ENCODE measurements around the gene C1QL2.

The C1QL2 gene

DNA sequence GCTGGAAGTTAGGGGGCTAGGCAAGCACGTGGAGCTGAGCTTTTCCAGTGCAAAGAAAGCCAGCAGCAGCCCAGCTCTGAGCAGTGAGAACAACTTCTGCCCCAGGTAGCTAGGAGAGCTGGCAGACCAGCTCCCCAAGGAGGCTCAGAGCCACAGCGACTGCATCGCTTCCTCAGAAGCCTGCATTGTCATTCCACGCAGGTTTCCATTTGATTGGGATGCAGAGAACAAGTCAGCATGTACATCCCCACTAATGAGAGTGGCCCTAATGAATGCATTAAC, 45.1 kb downstream of the C1QL2 start:
- H3K36me3 Mint-ChIP-seq (ENCODE audit: low read depth) = no peaks in the 10 kb centered on the region
- H3K27me3 Mint-ChIP-seq (ENCODE audit: low read depth, poor library complexity) = peaks cover 61% of the 10 kb centered on the region
- no peak overlapping the region for H3K27ac Mint-ChIP-seq
- no peak for DNase-seq
- TF ChIP-seq, protein P1, sequence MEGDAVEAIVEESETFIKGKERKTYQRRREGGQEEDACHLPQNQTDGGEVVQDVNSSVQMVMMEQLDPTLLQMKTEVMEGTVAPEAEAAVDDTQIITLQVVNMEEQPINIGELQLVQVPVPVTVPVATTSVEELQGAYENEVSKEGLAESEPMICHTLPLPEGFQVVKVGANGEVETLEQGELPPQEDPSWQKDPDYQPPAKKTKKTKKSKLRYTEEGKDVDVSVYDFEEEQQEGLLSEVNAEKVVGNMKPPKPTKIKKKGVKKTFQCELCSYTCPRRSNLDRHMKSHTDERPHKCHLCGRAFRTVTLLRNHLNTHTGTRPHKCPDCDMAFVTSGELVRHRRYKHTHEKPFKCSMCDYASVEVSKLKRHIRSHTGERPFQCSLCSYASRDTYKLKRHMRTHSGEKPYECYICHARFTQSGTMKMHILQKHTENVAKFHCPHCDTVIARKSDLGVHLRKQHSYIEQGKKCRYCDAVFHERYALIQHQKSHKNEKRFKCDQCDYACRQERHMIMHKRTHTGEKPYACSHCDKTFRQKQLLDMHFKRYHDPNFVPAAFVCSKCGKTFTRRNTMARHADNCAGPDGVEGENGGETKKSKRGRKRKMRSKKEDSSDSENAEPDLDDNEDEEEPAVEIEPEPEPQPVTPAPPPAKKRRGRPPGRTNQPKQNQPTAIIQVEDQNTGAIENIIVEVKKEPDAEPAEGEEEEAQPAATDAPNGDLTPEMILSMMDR (IDR thresholded peaks at IDR 0.05) = no peak
- peaks cover 9% of the 10 kb centered on the region for H3K9me3 Mint-ChIP-seq
- H3K4me3 Mint-ChIP-seq = no peak overlapping the region
- no peaks in the 10 kb centered on the region for H3K4me1 Mint-ChIP-seq

- H3K4me1 Mint-ChIP-seq = no peaks in the 10 kb centered on the region
- no peak overlapping the region for H3K27ac Mint-ChIP-seq
- peaks cover 58% of the 10 kb centered on the region for H3K27me3 Mint-ChIP-seq (ENCODE audit: low read depth, poor library complexity)
- TF ChIP-seq, protein P1 (IDR thresholded peaks at IDR 0.05) = no peak
- H3K9me3 Mint-ChIP-seq = peaks cover 9% of the 10 kb centered on the region
- no peak for DNase-seq
- H3K36me3 Mint-ChIP-seq (ENCODE audit: low read depth) = no peaks in the 10 kb centered on the region
- no peak overlapping the region for H3K4me3 Mint-ChIP-seq
These were observed 45.6 kb downstream of the C1QL2 start for GRCh38 chr2:119112770-119113488.

GRCh38 chr2:119112230-119112629, 46.3 kb downstream of the C1QL2 start:
- Mint-ChIP-seq H3K27me3 (ENCODE audit: low read depth, poor library complexity) (peaks cover 56% of the 10 kb centered on the region), H3K27ac (no peak overlapping the region), H3K4me3 (no peak overlapping the region), H3K4me1 (no peaks in the 10 kb centered on the region), H3K36me3 (ENCODE audit: low read depth) (no peaks in the 10 kb centered on the region), H3K9me3 (peaks cover 9% of the 10 kb centered on the region)
- DNase-seq = no peak
- TF ChIP-seq, protein P1 (IDR thresholded peaks at IDR 0.05) = no peak

- Mint-ChIP-seq H3K36me3 (ENCODE audit: low read depth) (no peaks in the 10 kb centered on the region), H3K27ac (no peak overlapping the region), H3K27me3 (ENCODE audit: low read depth, poor library complexity) (peaks cover 56% of the 10 kb centered on the region), H3K4me3 (no peak overlapping the region), H3K9me3 (peaks cover 9% of the 10 kb centered on the region), H3K4me1 (no peaks in the 10 kb centered on the region)
- TF ChIP-seq, protein P1 (IDR thresholded peaks at IDR 0.05) = no peak
- DNase-seq = no peak
These were observed 47.2 kb downstream of the C1QL2 start for GRCh38 chr2:119111115-119111975.

GRCh38 chr2:119109866-119110265, 48.7 kb downstream of the C1QL2 start:
- H3K9me3 Mint-ChIP-seq = peaks cover 9% of the 10 kb centered on the region
- TF ChIP-seq, protein P1 (IDR thresholded peaks at IDR 0.05) = no peak
- no peak for DNase-seq
- H3K27me3 Mint-ChIP-seq (ENCODE audit: low read depth, poor library complexity) = peaks cover 46% of the 10 kb centered on the region
- no peak overlapping the region for H3K27ac Mint-ChIP-seq
- no peaks in the 10 kb centered on the region for H3K4me1 Mint-ChIP-seq
- H3K4me3 Mint-ChIP-seq = no peak overlapping the region
- H3K36me3 Mint-ChIP-seq (ENCODE audit: low read depth) = no peaks in the 10 kb centered on the region

Data from nephron progenitor cell (in vitro differentiated cells).